Measurements from ENCODE around the gene UBE3D.

GRCh38 chr6:83006270-83006905 is 59.3 kb downstream of the UBE3D start:
- TF ChIP-seq CTCF (IDR thresholded peaks at IDR 0.05) = no peak
- TF ChIP-seq POLR2A (IDR thresholded peaks at IDR 0.05) = no peak
